ENCODE measurements around the gene TCEA2.

The TCEA2 gene

DNA sequence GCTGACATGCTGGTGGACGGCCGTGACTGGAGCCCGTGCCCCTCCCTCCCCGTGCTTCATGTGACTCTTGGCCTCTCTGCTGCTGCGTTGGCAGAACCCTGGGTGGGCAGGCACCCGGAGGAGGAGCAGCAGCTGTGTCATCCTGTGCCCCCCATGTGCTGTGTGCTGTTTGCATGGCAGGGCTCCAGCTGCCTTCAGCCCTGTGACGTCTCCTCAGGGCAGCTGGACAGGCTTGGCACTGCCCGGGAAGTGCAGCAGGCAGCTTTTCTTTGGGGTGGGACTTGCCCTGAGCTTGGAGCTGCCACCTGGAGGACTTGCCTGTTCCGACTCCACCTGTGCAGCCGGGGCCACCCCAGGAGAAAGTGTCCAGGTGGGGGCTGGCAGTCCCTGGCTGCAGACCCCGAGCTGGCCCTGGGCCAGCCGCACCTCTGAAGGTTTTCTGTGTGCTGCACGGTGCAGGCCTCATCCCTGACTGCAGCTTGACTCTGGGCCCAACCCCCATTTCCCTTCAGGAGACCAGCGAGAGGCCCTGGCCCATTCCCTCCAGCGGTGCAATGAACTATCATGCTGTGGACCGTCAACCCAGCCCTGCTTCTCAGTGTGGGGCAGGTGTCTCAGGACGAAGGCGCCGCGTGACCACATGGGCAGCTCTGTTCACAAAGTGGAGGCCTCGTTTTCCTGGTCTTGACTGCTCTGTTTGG lies 36.2 kb downstream of the TCEA2 start:
- no peak for DNase-seq

DNA sequence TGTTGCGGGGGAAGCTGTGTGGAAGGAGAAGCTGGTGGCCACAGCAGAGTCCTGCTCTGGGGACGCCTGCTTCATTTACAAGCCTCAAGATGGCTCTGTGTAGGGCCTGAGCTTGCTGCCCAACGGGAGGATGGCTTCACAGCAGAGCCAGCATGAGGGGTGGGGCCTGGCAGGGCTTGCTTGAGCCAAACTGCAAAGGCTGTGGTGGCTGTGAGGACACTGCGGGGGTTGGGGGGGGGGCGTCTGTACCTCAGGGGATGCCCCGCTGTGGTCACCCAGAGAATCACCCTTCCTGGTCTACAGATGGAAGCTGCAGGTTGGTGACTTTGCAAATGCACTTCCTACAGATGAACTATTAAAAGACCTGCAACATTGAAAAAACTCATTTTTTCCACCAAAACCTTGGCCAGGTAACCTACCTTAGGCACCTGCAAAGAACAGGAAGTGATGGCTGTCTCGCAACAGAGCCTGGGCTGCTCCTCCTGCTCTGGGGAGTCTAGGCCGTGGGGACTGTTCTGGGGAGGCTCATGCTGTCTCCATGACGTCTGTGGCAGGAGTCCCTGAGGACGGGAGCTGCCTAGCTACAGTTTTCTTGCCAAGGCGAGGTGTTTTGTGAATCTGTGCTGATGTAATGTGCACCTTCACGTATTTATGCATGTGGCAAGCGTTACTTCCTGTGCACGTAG lies 37.0 kb downstream of the TCEA2 start:
- DNase-seq: peak; percentile 95

DNA sequence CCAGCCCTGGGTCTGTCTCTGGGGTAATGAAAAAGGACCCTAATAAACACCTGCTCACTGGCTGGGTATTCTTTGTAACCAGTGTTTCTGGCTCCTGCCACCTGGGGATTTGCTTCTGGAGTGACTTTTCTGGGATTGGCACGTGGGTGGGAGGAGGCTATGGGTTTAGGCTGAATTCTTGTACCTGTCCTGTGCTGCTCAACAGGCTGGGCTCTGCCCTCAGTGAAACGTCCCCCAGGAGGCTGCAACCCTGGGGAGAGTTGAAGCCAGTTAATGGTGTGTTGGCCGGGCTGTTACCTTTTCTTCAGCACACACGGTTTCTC lies 37.5 kb downstream of the TCEA2 start:
- DNase-seq: no peak

DNA sequence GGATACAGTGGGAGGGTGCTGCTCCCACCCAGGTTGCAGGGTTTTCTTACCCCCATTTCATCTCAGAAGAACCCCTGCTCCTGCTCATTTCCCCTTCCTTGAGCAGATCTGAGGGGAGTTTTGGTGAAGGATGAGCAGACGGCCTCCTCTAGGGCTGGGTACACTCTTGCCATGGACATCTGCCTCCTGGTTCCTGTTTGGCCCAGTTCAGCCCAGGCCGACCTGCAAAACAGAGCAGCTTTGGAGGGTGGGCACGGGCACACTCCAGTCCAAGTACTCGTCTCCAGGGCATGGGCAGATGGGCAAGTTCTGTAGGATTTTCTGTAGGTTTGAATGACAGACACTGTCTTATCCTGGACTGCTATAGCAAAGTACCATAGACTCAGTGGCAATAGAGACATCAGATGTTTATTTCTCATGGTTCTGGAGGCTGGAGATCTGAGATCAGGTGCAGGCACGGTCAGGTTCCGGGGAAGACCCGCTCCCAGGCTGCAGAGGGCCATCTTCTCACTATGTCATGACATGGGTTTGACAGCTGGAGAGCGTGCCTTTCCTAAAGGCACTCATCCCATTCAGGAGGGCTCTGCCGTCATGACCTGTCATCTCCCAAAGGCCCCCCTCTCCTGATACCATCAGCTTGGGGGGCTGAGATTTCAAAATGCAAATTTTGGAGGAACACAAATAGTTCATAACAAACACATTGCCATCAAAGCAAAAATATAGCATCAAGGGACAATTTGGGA lies 38.1 kb downstream of the TCEA2 start:
- no peak for DNase-seq

DNA sequence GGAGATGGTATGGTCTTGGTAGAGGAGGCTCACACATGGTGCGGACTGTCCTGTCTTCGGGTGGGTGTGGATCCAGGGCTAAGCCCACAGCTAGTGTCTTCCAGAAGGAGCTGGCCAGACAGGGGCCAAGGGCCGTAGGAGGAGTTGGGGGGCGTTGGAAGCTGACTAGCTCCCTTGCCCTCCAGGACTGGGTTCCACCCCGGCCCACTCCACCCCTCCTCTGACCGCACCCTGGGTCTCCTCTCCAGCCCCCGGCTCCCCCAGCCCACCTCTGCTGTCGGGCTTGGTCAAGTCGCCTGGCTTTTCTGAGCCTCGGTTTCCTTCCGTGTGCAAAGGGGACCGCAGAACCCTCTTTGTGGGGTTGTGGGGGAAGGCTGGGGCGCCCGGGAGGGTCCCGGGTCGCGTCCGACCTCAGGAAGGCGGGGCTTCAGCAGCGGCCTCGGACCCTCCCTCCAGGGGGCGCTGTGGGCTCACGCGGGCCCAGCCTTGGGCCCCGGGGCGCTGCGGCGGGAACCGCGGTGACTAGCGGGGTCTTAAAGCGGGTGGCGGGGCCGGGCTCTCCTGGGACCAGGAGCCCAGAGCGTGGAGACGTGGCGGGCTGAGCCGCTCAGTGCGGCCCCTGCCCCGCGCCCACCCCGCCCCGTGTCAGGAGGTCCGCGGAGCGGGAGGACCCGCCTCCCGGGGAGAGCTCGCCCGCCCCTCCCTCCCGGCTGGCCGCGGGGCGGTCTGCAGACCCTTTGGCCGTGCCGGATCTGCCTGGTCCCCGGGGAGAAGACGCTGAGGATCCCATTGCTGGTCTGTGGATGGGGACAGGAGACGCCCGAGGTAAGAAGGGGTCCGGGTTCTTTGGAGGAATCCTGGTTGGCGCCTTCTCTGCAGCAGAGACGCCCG lies 39.0 kb downstream of the TCEA2 start:
- no peak for DNase-seq

DNA sequence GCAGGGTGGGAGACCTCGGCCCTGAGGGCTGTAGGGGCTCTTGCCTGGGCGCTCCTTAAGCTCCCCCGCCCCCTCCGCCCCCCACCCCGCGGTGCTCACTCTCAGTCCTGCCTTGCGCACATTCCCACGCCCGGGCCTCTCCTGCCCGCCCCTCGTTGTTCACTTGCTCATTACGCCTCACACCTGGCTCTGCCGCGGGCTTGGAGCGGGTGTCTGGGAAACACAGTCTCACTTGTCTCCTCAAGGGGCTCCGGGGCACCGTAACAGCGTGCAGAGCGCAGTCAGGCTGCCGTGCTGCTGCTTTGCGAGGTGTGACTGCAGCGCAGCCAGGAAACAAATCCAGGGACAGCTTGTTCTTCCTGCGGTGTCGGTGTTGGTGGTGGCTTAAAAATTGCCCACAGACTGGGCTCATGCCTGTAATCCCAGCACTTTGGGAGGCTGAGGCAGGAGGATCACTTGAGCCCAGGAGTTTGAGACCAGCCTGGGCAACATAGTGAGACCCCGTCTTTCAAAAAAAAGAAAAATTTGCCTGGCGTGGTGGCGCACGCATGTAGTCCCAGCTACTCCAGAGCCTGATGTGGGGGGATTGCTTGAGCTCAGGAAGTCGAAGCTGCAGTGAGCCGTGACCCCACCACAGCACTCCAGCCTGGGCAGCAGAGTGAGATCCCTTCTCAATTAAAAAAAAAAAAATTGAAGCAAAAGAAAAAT lies 39.8 kb downstream of the TCEA2 start:
- no peak for DNase-seq

DNA sequence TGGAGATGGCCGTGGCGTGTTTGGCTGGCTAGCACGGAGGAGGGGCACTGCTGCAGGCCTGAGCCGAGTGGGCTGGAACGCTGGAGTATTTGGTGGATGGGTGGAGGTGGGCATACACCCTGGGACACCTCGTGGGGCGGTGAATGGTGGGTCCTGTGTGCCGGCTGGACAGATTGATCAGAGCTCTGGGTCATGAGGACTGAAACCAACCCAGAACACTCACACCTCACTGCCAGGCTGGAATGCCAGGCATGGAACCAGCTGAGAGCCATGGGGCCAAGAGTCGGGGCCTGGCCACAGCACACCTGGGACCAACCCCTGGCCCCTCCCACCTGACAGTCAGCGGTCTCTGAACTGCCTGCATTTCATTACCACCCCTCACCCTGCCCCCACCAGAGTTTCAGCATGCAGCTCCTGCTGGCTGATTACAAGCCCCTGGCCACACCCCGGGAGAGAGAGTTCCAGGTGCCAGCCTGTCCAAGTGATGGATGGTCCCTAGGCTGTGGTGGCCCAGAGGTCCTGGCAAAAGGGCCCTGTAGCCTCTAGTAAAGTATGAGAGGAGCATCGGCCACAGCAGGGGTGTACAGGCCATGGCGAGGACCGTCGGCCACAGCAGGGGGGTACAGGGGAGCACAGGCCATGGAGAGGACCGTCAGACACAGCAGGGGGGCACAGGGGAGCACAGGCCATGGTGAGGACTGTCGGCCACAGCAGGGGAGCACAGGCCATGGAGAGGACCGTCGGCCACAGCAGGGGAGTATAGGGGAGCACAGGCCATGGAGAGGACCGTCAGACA lies 41.1 kb downstream of the TCEA2 start:
- DNase-seq: no peak

DNA sequence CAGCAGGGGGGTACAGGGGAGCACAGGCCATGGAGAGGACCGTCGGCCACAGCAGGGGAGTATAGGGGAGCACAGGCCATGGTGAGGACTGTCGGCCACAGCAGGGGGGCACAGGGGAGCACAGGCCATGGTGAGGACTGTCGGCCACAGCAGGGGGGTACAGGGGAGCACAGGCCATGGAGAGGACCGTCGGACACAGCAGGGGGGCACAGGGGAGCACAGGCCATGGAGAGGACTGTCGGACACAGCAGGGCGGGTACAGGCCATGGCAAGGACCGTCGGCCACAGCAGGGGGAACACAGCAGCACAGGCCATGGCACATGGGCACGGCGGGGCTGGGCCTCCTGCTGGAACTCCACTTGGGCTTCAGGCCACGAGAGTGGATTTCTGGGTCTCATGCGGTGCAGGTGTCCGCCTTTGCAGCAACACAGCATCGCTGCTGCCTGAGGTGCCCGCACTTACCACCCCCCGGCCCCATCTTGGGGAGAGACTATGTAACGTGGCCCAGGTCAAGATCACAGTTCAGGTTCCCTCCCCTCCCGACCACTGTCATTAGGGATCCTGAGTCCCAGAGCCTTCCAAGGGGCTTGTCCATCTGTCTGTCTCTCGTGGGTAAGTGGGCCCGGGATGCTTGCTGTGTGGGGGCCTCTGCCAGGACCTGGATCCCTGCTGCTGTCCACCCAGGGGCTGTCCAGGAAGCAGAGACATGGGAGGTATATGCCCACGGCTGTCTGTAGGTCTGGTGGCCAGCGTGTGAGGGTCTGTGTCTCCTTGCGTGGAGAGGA lies 41.9 kb downstream of the TCEA2 start:
- DNase-seq: no peak

DNA sequence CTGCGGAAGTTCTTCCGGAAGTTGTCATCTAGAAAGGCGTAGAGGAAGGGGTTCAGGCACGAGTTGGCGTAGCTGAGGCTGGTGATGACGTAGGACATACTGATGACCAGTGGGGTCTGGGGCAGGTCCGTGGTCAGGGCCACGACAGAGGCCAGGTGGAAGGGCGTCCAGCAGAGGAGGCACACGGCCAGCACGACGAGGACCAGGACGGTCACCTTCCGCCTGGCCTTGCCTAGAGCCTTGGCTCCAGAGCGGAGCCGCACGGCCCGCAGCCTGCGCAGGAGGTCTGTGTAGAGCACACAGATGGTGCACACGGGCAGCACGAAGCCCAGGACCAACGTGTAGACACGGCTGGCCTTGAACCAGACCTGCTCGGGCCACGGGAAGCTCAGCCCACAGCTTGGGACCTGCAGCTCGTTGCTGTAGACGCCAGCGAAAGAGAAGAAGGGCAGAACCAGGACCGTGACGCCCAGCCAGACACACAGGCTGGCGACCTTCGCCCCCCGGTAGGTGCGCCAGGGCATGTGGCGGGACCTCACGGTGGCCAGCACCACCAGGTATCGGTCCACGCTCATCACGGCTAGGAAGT lies 42.9 kb downstream of the TCEA2 start:
- DNase-seq: no peak

DNA sequence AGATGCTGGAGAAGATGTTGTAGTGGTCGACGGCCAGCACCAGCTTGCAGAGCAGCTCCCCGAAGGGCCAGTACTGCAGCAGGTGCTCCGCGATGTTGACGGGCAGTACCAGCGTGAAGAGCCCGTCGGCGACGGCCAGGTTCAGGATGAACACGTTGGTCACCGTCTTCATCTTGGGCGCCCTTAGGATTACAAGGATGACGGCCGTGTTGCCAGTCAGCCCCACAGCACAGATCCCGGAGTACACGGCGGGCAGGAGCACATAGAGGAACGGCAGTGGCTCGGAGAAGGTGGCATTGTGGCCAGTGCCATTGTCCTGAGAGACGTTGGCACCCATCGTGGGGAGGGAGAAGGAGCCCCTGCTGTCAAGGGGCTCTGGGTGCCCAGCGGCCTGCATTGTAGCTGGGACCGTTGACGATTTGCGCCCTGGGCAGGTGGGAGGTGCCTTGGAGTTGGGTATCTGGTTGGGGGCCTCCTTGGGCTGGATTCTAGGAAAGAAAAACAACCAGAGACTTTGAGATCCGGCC lies 43.5 kb downstream of the TCEA2 start:
- no peak for DNase-seq

DNA sequence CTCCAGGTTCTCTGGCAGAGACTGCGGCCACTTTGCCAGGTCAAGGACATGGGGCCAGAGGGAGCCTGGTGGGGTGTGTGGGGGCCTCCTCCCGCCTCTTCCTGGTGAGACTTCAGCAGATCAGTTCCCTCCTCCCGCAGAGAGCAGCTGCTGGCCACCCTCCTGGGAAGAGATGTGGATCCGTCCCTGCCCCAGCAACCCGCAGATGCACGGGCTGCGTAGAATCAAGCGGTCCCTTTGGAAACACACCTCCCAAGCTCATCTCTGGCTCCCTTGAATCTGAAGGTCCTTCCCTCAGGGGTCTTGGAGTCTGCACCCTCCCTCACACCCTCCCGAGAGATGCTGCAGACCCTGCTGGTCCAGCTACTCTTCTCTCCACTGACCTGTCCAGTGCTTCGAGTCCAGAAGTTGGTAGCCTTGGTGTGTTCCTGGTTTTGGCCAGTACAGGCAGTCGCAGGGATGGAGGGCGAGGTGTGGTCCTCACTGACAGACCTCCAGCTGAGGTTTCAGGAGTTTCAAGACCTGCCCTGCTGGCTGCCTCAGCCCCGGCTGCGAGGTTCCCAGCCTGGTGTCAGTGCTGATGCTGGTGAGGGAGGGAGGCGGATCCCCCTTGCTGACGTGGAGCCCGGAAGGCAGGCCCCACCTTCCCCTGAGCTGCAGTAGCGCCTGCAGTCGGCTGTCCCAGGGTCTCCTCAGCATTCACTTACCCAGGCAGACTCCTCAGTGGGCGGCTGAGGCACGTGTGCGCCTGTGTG lies 44.2 kb downstream of the TCEA2 start, which contains the start of gene NPBWR2:
TSS of gene NPBWR2 (minus strand) at position 585 of the 755 bp plus-strand sequence. CDS start 734 bp downstream, outside the sequence.
- no peak for DNase-seq

DNA sequence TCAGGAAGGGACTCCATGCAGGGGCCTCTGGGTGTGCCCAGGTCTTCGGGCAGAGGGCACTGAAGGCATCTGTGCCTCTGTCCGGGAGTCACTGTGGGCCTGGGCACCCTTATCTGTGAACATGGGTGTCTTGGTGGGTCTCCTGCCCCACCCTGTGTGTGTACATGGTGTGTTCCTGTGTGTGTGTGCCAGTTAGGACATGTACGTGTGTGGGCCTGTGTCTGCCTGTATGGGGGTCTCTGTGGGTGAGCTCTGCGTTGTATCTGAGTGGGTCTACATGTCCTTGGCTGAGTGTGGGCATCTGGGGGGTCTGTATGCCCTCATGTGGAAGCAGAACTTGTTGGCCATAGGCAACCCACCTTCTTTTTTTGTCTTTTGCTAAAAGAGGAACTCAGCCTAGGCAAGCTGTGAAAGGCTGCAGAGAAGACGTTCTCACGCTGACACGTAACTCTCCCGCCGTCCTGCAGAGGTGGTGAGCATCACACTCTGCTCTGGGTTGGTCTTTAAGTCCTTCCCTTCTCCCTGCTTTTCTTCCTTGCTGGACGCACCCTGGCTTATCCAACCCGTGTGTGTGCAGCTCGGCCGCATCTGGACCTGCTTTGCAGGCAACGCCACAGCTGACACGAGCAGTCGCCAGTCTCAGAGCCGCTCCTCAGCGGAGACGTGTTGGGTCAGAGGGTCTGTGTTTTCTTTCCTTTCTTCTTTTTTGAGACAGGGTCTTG lies 44.9 kb downstream of the TCEA2 start:
- no peak for DNase-seq

DNA sequence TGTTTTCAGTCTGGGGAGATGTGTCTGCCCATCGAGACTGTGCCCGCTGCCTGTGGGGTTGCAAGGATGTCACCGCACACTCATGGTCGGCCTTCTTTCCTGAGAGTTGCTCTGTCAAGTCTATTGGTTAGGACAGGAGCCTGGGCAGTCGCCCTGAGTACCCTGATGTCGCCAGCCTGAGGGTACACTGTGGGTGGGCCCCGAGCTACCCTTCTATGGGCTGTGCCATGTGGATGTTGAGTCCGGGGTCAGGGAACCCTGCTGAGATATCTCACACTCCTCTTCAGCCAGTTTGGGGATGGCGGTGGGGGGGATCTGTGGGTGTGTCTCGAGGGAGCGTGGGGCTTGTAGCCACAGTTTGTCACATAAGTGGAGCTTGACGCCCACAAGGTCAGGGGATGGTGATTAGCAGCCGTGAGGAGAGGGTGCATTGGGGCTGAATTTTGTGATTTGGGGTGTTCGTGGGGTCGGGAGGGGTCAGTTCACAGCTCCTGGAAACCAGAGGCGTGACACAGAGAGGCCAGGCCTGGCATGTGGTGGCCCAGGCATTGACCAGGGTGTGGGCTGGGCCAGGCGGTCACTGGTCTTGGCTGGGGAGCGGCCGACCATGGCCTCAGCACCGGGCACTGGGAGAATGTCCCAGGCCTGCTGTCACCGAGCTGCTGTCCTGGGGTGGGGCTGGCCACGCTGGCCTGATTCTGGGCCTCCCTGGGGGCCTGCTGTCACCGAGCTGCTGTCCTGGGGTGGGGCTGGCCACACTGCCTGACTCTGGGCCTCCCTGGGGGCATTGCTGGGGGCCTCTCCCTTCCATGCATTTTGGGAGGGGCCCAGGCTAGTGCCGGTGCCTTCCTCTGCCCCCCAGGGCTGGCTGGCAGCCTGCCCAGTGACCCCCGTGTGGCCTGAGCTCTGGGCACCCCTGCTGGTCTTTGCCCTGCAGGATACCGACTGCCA lies 46.0 kb downstream of the TCEA2 start:
- no peak for DNase-seq

DNA sequence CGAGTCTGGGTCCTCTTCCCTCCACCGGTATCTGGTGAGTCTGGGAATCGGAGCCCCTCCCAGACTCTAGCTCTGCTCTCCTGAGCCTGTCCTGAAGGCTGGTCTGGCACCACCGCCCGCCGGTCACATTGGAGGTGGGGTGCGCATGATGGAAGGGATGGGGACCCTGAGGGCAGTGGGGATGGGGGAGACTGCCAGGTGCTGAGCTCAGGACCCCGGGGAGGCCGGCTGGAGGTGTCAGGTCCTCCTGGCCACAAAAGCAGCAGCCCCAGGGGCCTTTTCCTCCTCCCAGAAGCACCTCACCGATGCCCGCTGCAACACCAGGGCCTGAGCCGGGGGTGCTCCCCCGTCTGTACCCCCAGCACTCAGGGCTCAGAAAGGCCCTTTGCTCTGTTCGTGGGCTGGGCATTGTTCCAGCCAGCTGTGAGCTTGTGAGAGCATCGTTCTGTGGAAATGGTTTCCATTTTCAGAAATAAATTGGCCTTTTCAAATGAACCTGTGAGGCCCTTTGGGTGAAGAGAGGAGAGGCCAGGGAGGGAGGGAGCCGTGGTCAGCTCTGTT lies 46.9 kb downstream of the TCEA2 start:
- no peak for DNase-seq

DNA sequence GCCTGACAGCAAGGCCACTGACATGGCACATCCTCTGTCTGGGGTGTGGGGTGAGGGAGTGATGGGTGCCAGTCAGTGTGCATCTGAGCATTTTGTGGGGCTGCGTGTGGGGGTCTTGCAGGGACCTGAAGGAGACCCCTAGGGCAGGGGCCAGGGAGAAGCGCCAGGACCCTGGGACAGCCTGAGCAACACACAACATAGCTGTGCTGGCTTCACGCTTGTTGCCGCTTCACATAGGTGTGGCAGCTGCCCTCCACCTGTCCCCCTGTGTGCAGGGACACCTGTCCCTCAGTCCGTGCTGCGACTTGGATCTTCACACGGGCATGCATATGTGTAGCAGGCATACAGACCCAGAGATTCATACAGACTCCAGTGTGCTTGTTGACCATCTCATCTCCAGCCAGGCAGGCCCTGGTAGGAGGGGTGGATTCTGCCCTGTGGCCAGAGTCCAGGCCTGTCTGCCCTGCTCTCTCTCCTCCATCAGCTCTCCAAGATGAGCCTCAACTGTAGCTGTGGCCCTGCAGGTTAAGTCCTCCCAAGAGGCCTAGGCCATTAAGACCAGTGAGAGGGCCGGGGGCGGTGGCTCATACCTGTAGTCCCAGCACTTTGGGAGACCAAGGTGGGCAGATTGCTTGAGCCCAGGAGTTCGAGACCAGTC lies 47.5 kb downstream of the TCEA2 start:
- DNase-seq: no peak

Measured in NCI-H1436 treated with DMSO at 0.1 percent for 48 hours (cell line).